OCI-LY1 (cell line): ENCODE measurements around the gene CDH13.

Experiments used
- CTCF ChIP-seq: fragments of 200-600 bp; sonication (generic), shearing (Covaris generic); IDR thresholded peaks from 2 replicates; pipeline ENCODE4 v1.5.1; 2017; ENCODE audit warnings: mild to moderate bottlenecking, antibody characterized with exemption, low read length, moderate library complexity, mixed read lengths
- EZH2 ChIP-seq: fragments of 200-600 bp; sonication (generic), shearing (Covaris generic); IDR thresholded peaks from 2 replicates; pipeline ENCODE4 v1.8.0; 2017; ENCODE audit warnings: borderline replicate concordance, mixed run types, mild to moderate bottlenecking, antibody characterized with exemption, low read length, moderate library complexity, mixed read lengths

DNA sequence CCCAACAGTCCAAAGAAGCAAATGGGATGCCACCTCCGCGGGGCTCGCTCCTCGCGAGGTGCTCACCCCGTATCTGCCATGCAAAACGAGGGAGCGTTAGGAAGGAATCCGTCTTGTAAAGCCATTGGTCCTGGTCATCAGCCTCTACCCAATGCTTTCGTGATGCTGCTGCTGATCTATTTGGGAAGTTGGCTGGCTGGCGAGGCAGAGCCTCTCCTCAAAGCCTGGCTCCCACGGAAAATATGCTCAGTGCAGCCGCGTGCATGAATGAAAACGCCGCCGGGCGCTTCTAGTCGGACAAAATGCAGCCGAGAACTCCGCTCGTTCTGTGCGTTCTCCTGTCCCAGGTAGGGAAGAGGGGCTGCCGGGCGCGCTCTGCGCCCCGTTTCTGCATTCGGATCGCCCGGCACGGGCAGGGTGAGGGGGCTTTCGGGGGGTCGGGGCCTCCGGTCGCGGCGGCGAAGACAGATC is at the start of gene CDH13:
- no peak for TF ChIP-seq CTCF
- TF ChIP-seq EZH2 = no peak
